ENCODE measurements around the gene SYNE1.
"Not testable (repeated sequence)": the region's sequence is repeated elsewhere in the genome, so short reads cannot be mapped to it uniquely, and the experiment has no call there.

The SYNE1 gene

GRCh38 chr6:152423216-152424103 is 213.7 kb downstream of the SYNE1 start:
- no peak for DNase-seq (ENCODE audit: low spot score)

- not testable (repeated sequence) for DNase-seq (ENCODE audit: low spot score)
These were observed 215.7 kb downstream of the SYNE1 start for GRCh38 chr6:152421496-152421895.

- no peak for DNase-seq (ENCODE audit: low spot score)
These were observed 216.5 kb downstream of the SYNE1 start for GRCh38 chr6:152420696-152421095.

- no peak for DNase-seq (ENCODE audit: low spot score)
These were observed 218.6 kb downstream of the SYNE1 start for GRCh38 chr6:152418551-152418950.

GRCh38 chr6:152416652-152417051 is 220.5 kb downstream of the SYNE1 start:
- DNase-seq (ENCODE audit: low spot score), result no peak

GRCh38 chr6:152404936-152405595 is 232.1 kb downstream of the SYNE1 start:
- no peak for DNase-seq (ENCODE audit: low spot score)

- DNase-seq (ENCODE audit: low spot score), result no peak
These were observed 232.9 kb downstream of the SYNE1 start for GRCh38 chr6:152404086-152404857.

- DNase-seq (ENCODE audit: low spot score), result no peak
These were observed 234.4 kb downstream of the SYNE1 start for GRCh38 chr6:152402791-152403190.

- no peak for DNase-seq (ENCODE audit: low spot score)
These were observed 235.2 kb downstream of the SYNE1 start for GRCh38 chr6:152401978-152402377.

- DNase-seq (ENCODE audit: low spot score), result no peak
These were observed 237.8 kb downstream of the SYNE1 start for GRCh38 chr6:152399399-152399798.

GRCh38 chr6:152398993-152399392 is 238.2 kb downstream of the SYNE1 start:
- no peak for DNase-seq (ENCODE audit: low spot score)

GRCh38 chr6:152398316-152398715 is 238.8 kb downstream of the SYNE1 start:
- no peak for DNase-seq (ENCODE audit: low spot score)

GRCh38 chr6:152394303-152394702 is 242.9 kb downstream of the SYNE1 start:
- no peak for DNase-seq (ENCODE audit: low spot score)

GRCh38 chr6:152391179-152391880 is 245.8 kb downstream of the SYNE1 start:
- no peak for DNase-seq (ENCODE audit: low spot score)

GRCh38 chr6:152387091-152387490 is 250.1 kb downstream of the SYNE1 start:
- no peak for DNase-seq (ENCODE audit: low spot score)

GRCh38 chr6:152386131-152386530 is 251.0 kb downstream of the SYNE1 start:
- DNase-seq (ENCODE audit: low spot score), result no peak

GRCh38 chr6:152380993-152381898 is 255.9 kb downstream of the SYNE1 start:
- DNase-seq (ENCODE audit: low spot score), result peak; percentile 47

- DNase-seq (ENCODE audit: low spot score), result no peak
These were observed 256.8 kb downstream of the SYNE1 start for GRCh38 chr6:152380351-152380767.

GRCh38 chr6:152379423-152379822 is 257.7 kb downstream of the SYNE1 start:
- DNase-seq (ENCODE audit: low spot score), result no peak

- DNase-seq (ENCODE audit: low spot score), result no peak
These were observed 259.0 kb downstream of the SYNE1 start for GRCh38 chr6:152378169-152378568.

All from SK-N-DZ (cell line).